ENCODE results near the gene IL25. TPM values are rescaled to one million over a fixed set of nuclear protein-coding genes. Genes with fewer than 3 reads are reported as not detected.
"Not testable (repeated sequence)": the region's sequence is repeated elsewhere in the genome, so short reads cannot be mapped to it uniquely, and the experiment has no call there.

Gene IL25
- total and polyA plus RNA-seq, 10 of the 15 experiments (the other 5 are each of a cell fraction or from before 2014, with no cell fraction given) = not detected

DNA sequence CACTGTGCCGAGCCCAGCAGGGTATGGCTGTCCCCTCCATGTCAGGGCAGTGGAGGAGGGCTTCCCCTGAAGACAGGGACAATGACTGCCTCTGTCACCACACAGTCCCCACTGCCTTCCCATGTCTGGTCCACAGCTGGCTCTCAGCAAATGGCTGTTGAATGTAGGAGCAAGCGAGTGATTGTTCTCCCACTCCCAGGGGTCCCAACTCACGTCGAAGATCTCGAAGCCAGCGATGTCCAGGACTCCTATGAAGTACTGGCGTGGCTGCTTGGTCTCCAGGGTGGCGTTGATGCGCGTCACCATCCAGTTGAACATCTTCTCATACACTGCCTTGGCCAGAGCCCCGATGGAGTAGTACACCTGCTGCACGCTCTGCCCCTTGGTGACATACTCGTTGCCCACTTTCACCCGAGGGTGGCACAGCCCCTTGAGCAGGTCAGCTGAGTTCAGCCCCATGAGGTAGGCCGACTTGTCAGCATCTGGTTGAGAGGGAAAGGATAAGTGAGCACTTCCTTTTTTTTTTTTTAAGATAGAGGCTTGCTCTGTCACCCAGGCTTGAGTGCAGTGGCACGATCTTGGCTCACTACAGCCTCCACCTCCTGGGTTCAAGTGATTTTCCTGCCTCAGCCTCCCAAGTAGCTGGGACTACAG lies 28.0 kb downstream of the IL25 start:
- H3K9me3 ChIP-seq (replicated peaks; ENCODE audit: control insufficient read depth, insufficient read depth, low read length); H3K27me3 ChIP-seq (replicated peaks in 1 of 2; ENCODE audit: control insufficient read depth in 2 of 2, insufficient read depth in 2 of 2, low read length in 1 of 2); CTCF ChIA-PET; H3K4me3 ChIP-seq; POLR2A ChIA-PET; in situ Hi-C loops (cut with MboI); H3K79me2 ChIP-seq (ENCODE audit: control insufficient read depth, insufficient read depth, low read length); BruUV-seq (replicated peaks); intact Hi-C loops (cut with micrococcal nuclease; ENCODE audit: unreplicated experiment); H4K20me1 ChIP-seq (ENCODE audit: control insufficient read depth, insufficient read depth); SMC1A ChIA-PET (ENCODE audit: uncharacterized antibody, unreplicated experiment); H3K4me2 ChIP-seq (ENCODE audit: control insufficient read depth, insufficient read depth); H3K9ac ChIP-seq (ENCODE audit: control insufficient read depth, insufficient read depth, low read length); ATAC-seq; H3K36me3 ChIP-seq (ENCODE audit: control insufficient read depth in 2 of 2, insufficient read depth in 2 of 2, low read length in 1 of 2); H2AFZ ChIP-seq (ENCODE audit: control insufficient read depth, low read depth, low read length); H3K4me1 ChIP-seq (ENCODE audit: control insufficient read depth, insufficient read depth, low read length); RAD21 ChIA-PET (ENCODE audit: unreplicated experiment); DNase-seq (ENCODE audit: low read depth, low spot score); H3K27ac ChIP-seq (ENCODE audit: control insufficient read depth, insufficient read depth): not testable (repeated sequence)
- FAIRE-seq = peak; percentile 75
- WGBS (ENCODE audit: insufficient coverage, insufficient replicate concordance, low lambda C conversion rate, missing lambda C conversion rate) = 33% methylated on average over 16 of the region's 16 CpGs
- TF ChIP-seq SPI1 (IDR thresholded peaks at IDR 0.05; ENCODE audit: borderline replicate concordance, insufficient read depth, low read depth, low read length) = peak; percentile 50

- H3K27ac ChIP-seq (ENCODE audit: control insufficient read depth, insufficient read depth) = no peak overlapping the region
- TF ChIP-seq EP300 (IDR thresholded peaks at IDR 0.05; ENCODE audit: borderline replicate concordance in 1 of 2, control insufficient read depth in 1 of 2, low read depth in 2 of 2, low read length in 2 of 2) = no peak
- no peak for TF ChIP-seq IRF3 (IDR thresholded peaks at IDR 0.05)
- BruUV-seq (replicated peaks) = no TSS peak
- POLR2A ChIA-PET = no interaction called here
- in situ Hi-C loops (cut with MboI) (no loop called here), intact Hi-C loops (cut with micrococcal nuclease; ENCODE audit: unreplicated experiment) (no loop called here)
- SMC1A ChIA-PET (ENCODE audit: uncharacterized antibody, unreplicated experiment) = no interaction called here
- no peaks in the 10 kb centered on the region for H3K36me3 ChIP-seq (ENCODE audit: control insufficient read depth in 2 of 2, insufficient read depth in 2 of 2, low read length in 1 of 2)
- CTCF ChIA-PET = no interaction called here
- no peaks in the 10 kb centered on the region for H4K20me1 ChIP-seq (ENCODE audit: control insufficient read depth, insufficient read depth)
- no peak for ATAC-seq
- no peak overlapping the region for H3K9ac ChIP-seq (ENCODE audit: control insufficient read depth, insufficient read depth, low read length)
- H3K4me1 ChIP-seq (ENCODE audit: control insufficient read depth, insufficient read depth, low read length) = no peaks in the 10 kb centered on the region
- DNase-seq (ENCODE audit: low read depth, low spot score) = no peak
- FAIRE-seq = no peak
- 19% methylated on average over 4 of the region's 4 CpGs for WGBS (ENCODE audit: insufficient coverage, insufficient replicate concordance, low lambda C conversion rate, missing lambda C conversion rate)
- RAD21 ChIA-PET (ENCODE audit: unreplicated experiment) = no interaction called here
- H2AFZ ChIP-seq (ENCODE audit: control insufficient read depth, low read depth, low read length) = no peak overlapping the region
- H3K9me3 ChIP-seq (replicated peaks; ENCODE audit: control insufficient read depth, insufficient read depth, low read length) = no peaks in the 10 kb centered on the region
- no peaks in the 10 kb centered on the region; a peak in 3 of 4 replicates for H3K27me3 ChIP-seq (replicated peaks in 1 of 2; ENCODE audit: control insufficient read depth in 2 of 2, insufficient read depth in 2 of 2, low read length in 1 of 2)
- H3K4me3 ChIP-seq = no peak overlapping the region
- H3K4me2 ChIP-seq (ENCODE audit: control insufficient read depth, insufficient read depth) = no peak overlapping the region
- no peaks in the 10 kb centered on the region for H3K79me2 ChIP-seq (ENCODE audit: control insufficient read depth, insufficient read depth, low read length)
Measured at GRCh38 chr14:23401291-23401690, 28.7 kb downstream of the IL25 start.

All from GM12878 (cell line).